ENCODE data around the gene PTDSS2. TPM values are rescaled to one million over a fixed set of nuclear protein-coding genes. Genes with fewer than 3 reads are reported as not detected.

Gene PTDSS2
- total and polyA plus RNA-seq, 2 of the 13 experiments (the other 11 are each of a cell fraction or from before 2014, with no cell fraction given), result 21.7 to 26.4 TPM

DNA sequence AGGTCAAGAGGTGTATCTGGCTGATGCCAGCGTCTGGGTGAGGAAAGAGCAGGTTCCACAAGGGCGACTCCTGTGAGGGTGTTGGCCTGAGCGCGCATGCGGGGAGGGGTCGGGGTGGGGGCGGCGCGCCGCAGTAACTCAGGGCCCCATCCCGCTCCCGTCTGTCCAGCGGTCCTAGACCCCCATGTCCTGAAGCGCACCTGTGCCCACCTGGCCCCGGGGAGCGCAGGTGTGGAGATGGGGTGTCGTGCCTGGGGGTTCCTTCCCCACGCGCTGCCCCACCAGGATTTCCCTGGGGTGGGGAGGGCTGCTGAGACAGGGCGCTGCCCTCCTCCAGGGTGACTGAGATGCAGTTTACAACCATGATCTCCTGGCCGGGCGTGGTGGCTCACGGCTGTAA is 36.1 kb downstream of the PTDSS2 start (continued):
- TF ChIP-seq, protein P1, sequence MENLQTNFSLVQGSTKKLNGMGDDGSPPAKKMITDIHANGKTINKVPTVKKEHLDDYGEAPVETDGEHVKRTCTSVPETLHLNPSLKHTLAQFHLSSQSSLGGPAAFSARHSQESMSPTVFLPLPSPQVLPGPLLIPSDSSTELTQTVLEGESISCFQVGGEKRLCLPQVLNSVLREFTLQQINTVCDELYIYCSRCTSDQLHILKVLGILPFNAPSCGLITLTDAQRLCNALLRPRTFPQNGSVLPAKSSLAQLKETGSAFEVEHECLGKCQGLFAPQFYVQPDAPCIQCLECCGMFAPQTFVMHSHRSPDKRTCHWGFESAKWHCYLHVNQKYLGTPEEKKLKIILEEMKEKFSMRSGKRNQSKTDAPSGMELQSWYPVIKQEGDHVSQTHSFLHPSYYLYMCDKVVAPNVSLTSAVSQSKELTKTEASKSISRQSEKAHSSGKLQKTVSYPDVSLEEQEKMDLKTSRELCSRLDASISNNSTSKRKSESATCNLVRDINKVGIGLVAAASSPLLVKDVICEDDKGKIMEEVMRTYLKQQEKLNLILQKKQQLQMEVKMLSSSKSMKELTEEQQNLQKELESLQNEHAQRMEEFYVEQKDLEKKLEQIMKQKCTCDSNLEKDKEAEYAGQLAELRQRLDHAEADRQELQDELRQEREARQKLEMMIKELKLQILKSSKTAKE (CRISPR knock-in tag; IDR thresholded peaks at IDR 0.05; ENCODE audit: borderline replicate concordance), result no peak
- TF ChIP-seq ZNF446 (CRISPR knock-in tag; IDR thresholded peaks at IDR 0.05), result no peak
- no peak for TF ChIP-seq ELF4 (CRISPR knock-in tag; IDR thresholded peaks at IDR 0.05; ENCODE audit: borderline replicate concordance)

DNA sequence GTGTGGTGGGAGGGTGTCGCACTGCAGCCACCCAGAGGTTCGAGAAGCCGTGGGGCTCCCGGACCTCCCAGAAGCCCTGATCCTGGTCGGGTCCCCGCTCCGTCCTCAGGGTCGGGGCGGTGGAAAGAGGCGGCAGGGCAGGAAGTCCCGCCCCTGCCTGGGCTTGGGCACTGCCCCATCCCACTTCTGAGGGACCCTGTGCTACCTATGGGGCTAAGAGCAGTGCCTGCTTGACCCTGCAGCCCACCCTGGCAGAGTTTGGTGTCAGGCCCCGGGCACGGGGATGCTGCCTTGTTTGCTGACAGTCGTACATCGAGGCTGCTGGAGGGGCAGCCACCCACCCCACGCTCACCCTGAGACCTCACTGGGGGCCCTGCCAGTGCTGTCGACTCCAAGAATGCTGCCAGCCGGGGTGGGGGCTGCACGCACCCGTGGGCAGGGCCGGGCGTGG is 37.5 kb downstream of the PTDSS2 start:
- H4K20me1 ChIP-seq (ENCODE audit: insufficient read depth, low read length), result no peaks in the 10 kb centered on the region
- H3K9ac ChIP-seq (ENCODE audit: insufficient read depth, low read depth, low read length), result no peak overlapping the region
- H2AFZ ChIP-seq (ENCODE audit: low read length), result no peak overlapping the region
- H3K4me1 ChIP-seq (ENCODE audit: insufficient read depth, low read length), result no peaks in the 10 kb centered on the region
- intact Hi-C loops (cut with micrococcal nuclease; ENCODE audit: unreplicated experiment), result no loop called here
- H3K9me3 ChIP-seq (ENCODE audit: low read length), result no peaks in the 10 kb centered on the region
- DNase-seq (ENCODE audit: low spot score) (no peak), ATAC-seq (no peak), FAIRE-seq (no peak)
- no peak overlapping the region for H3K27ac ChIP-seq (ENCODE audit: extremely low read length, insufficient read depth, low read length)
- TF ChIP-seq ZNF839 (CRISPR knock-in tag; IDR thresholded peaks at IDR 0.05; ENCODE audit: borderline replicate concordance), result no peak
- no peak for TF ChIP-seq ZFP36L1 (CRISPR knock-in tag; IDR thresholded peaks at IDR 0.05)
- no peak for TF ChIP-seq SOX6 (IDR thresholded peaks at IDR 0.05)
- no peak for TF ChIP-seq SOX6 (CRISPR knock-in tag; IDR thresholded peaks at IDR 0.05)
- no peak for TF ChIP-seq NFIB (CRISPR knock-in tag; IDR thresholded peaks at IDR 0.05; ENCODE audit: borderline replicate concordance)
- H3K4me2 ChIP-seq (ENCODE audit: low read depth, low read length), result no peak overlapping the region
- no peaks in the 10 kb centered on the region for H3K27me3 ChIP-seq (ENCODE audit: control insufficient read depth in 1 of 2, insufficient read depth in 2 of 2, low read length in 2 of 2)
- ChIA-PET POLR2A (no interaction called here), CTCF (ENCODE audit: low intra/inter-chr PET ratio, low total read pairs) (no interaction called here)
- in situ Hi-C loops (cut with HindIII; ENCODE audit: extremely low pct_ligation_motif_present, low pct_unique_long_range_greater_than_20kb), result no loop called here
- 87% methylated on average over 3 of the region's 22 CpGs for WGBS (ENCODE audit: low lambda C conversion rate)
- H3K79me2 ChIP-seq (ENCODE audit: insufficient read depth, low read length), result peaks cover 5% of the 10 kb centered on the region
- H3K4me3 ChIP-seq (replicated peaks in 1 of 3; ENCODE audit: insufficient read depth in 1 of 3, low read depth in 2 of 3, low read length in 3 of 3), result no peak overlapping the region
- peaks cover 5 to 11% of the 10 kb centered on the region in 2 experiments; a peak in 1 of 5 replicates for H3K36me3 ChIP-seq (replicated peaks in 1 of 2; ENCODE audit: control insufficient read depth in 1 of 2, insufficient read depth in 2 of 2, low read length in 2 of 2)
- BruUV-seq (replicated peaks), result no TSS peak
